IgD-negative memory B cell (primary cell): ENCODE measurements around the gene OR6J1. TPM values are rescaled to one million over a fixed set of nuclear protein-coding genes. Genes with fewer than 3 reads are reported as not detected.
A peak's percentile ranks its signal among the peaks of the same experiment; 100 is the strongest.

Experiments used
- H3K27ac Mint-ChIP-seq, 3 donors: one replicate each; pipeline ENCODE4 v1.8.0; 2020 to 2022; ENCODE audit warnings: mild to moderate bottlenecking in 3 of 3, mixed read lengths in 3 of 3, moderate library complexity in 1 of 3
- H3K27me3 Mint-ChIP-seq: one replicate; pipeline ENCODE4 v1.8.0; 2021; ENCODE audit warnings: mixed read lengths
- H3K36me3 Mint-ChIP-seq: one replicate; pipeline ENCODE4 v1.8.0; 2020; ENCODE audit warnings: mild to moderate bottlenecking, mixed read lengths
- H3K4me1 Mint-ChIP-seq, 3 donors: one replicate each; pipeline ENCODE4 v1.8.0; 2020 to 2022; ENCODE audit warnings: mixed read lengths in 3 of 3, mild to moderate bottlenecking in 1 of 3
- H3K4me3 Mint-ChIP-seq, 4 donors: one replicate each; pipeline ENCODE4 v1.8.0; 2020 to 2022; ENCODE audit warnings: mild to moderate bottlenecking in 4 of 4, mixed read lengths in 4 of 4, moderate library complexity in 3 of 4
- H3K9me3 Mint-ChIP-seq, 3 donors: one replicate each; pipeline ENCODE4 v1.8.0; 2020 to 2021; ENCODE audit warnings: mixed read lengths in 3 of 3, mild to moderate bottlenecking in 1 of 3
- polyA plus RNA-seq: library from polyadenylated mRNA; unstranded; fragments of 300-500 nt; fragmentation: Illumina TruSeq; gene quantifications from one replicate; pipeline ENCODE4 v1.2.3, GENCODE V29; 2021

OR6J1 gene
- polyA plus RNA-seq, 1 donor from 2014 or later, result not detected

- peaks cover 12 to 17% (median 13%) of the 10 kb centered on the region in 3 donors for H3K4me1 Mint-ChIP-seq
- H3K36me3 Mint-ChIP-seq, result peaks cover 19% of the 10 kb centered on the region
- no peaks in the 10 kb centered on the region for H3K27me3 Mint-ChIP-seq
- no peaks in the 10 kb centered on the region for H3K9me3 Mint-ChIP-seq
- H3K27ac Mint-ChIP-seq, result peak overlapping the region in 1 of 3 donors; percentile 72
- H3K4me3 Mint-ChIP-seq, result peak overlapping the region in 1 of 4 donors; percentile 13
These were observed 41.3 kb downstream of the OR6J1 start for GRCh38 chr14:22602862-22603261.

GRCh38 chr14:22601996-22602395 is 42.2 kb downstream of the OR6J1 start:
- Mint-ChIP-seq H3K36me3 (peaks cover 16% of the 10 kb centered on the region), H3K4me1 (peaks cover 12 to 18% (median 17%) of the 10 kb centered on the region in 3 donors), H3K9me3 (no peaks in the 10 kb centered on the region), H3K27ac (no peak overlapping the region), H3K4me3 (peak overlapping the region in 1 of 4 donors; percentile 13), H3K27me3 (no peaks in the 10 kb centered on the region)

GRCh38 chr14:22601456-22601855 is 42.7 kb downstream of the OR6J1 start:
- Mint-ChIP-seq H3K36me3 (peaks cover 14% of the 10 kb centered on the region), H3K27ac (no peak overlapping the region), H3K9me3 (no peaks in the 10 kb centered on the region), H3K27me3 (no peaks in the 10 kb centered on the region), H3K4me3 (no peak overlapping the region), H3K4me1 (peaks cover 12 to 18% (median 17%) of the 10 kb centered on the region in 3 donors)

- Mint-ChIP-seq H3K27ac (peak overlapping the region in 1 of 3 donors; percentile 54), H3K27me3 (no peaks in the 10 kb centered on the region), H3K36me3 (peaks cover 11% of the 10 kb centered on the region), H3K9me3 (no peaks in the 10 kb centered on the region), H3K4me3 (peak overlapping the region in 2 of 4 donors; percentile 23 to 98), H3K4me1 (peaks cover 12 to 18% (median 17%) of the 10 kb centered on the region in 3 donors)
These were observed 44.1 kb downstream of the OR6J1 start for GRCh38 chr14:22600027-22600426.

- Mint-ChIP-seq H3K4me1 (peaks cover 12 to 18% (median 17%) of the 10 kb centered on the region in 3 donors), H3K27ac (peak overlapping the region in 1 of 3 donors; percentile 54), H3K4me3 (peak overlapping the region; percentile 95 to 98 (median 98)), H3K36me3 (peaks cover 8% of the 10 kb centered on the region), H3K9me3 (no peaks in the 10 kb centered on the region), H3K27me3 (no peaks in the 10 kb centered on the region)
These were observed 44.8 kb downstream of the OR6J1 start for GRCh38 chr14:22599349-22599748.

- Mint-ChIP-seq H3K4me3 (peak overlapping the region; percentile 95 to 98 (median 98)), H3K9me3 (no peaks in the 10 kb centered on the region), H3K27me3 (no peaks in the 10 kb centered on the region), H3K27ac (peak overlapping the region; percentile 63 to 91 (median 85)), H3K4me1 (peaks cover 12 to 18% (median 17%) of the 10 kb centered on the region in 3 donors), H3K36me3 (peaks cover 7% of the 10 kb centered on the region)
These were observed 45.3 kb downstream of the OR6J1 start for GRCh38 chr14:22598896-22599244.

- Mint-ChIP-seq H3K9me3 (no peaks in the 10 kb centered on the region), H3K4me3 (peak within 1 kb of the TSS; percentile 95 to 98 (median 98)), H3K27ac (peak within 1 kb of the TSS; percentile 85 to 91 (median 91)), H3K36me3 (peaks cover 3% of the 10 kb centered on the region), H3K4me1 (peaks cover 12 to 18% (median 17%) of the 10 kb centered on the region in 3 donors), H3K27me3 (no peaks in the 10 kb centered on the region)
These were observed 45.9 kb downstream of the OR6J1 start, which contains the start of gene ABHD4 for GRCh38 chr14:22598099-22598895. TSS of gene ABHD4 (plus strand) at chr14:22598300. CDS start at chr14:22598307, 7 bp downstream.

- H3K36me3 Mint-ChIP-seq, result no peaks in the 10 kb centered on the region
- no peaks in the 10 kb centered on the region for H3K9me3 Mint-ChIP-seq
- H3K4me3 Mint-ChIP-seq, result peak overlapping the region; percentile 95 to 98 (median 98)
- peak overlapping the region in 1 of 3 donors; percentile 85 for H3K27ac Mint-ChIP-seq
- no peaks in the 10 kb centered on the region for H3K27me3 Mint-ChIP-seq
- peaks cover 12 to 18% (median 16%) of the 10 kb centered on the region in 3 donors for H3K4me1 Mint-ChIP-seq
These were observed 46.4 kb downstream of the OR6J1 start for GRCh38 chr14:22597771-22598098.

- peak overlapping the region in 2 of 3 donors; percentile 31 to 85 for H3K27ac Mint-ChIP-seq
- no peaks in the 10 kb centered on the region for H3K9me3 Mint-ChIP-seq
- H3K4me1 Mint-ChIP-seq, result peaks cover 12 to 18% (median 16%) of the 10 kb centered on the region in 3 donors
- no peaks in the 10 kb centered on the region for H3K36me3 Mint-ChIP-seq
- H3K27me3 Mint-ChIP-seq, result no peaks in the 10 kb centered on the region
- peak overlapping the region; percentile 95 to 98 (median 98) for H3K4me3 Mint-ChIP-seq
These were observed 46.9 kb downstream of the OR6J1 start for GRCh38 chr14:22597265-22597664.

GRCh38 chr14:22596354-22596879 is 47.7 kb downstream of the OR6J1 start:
- no peaks in the 10 kb centered on the region for H3K27me3 Mint-ChIP-seq
- H3K4me3 Mint-ChIP-seq, result peak overlapping the region in 2 of 4 donors; percentile 17 to 75
- peaks cover 12 to 18% (median 16%) of the 10 kb centered on the region in 3 donors for H3K4me1 Mint-ChIP-seq
- H3K36me3 Mint-ChIP-seq, result no peaks in the 10 kb centered on the region
- peak overlapping the region in 1 of 3 donors; percentile 33 for H3K27ac Mint-ChIP-seq
- no peaks in the 10 kb centered on the region for H3K9me3 Mint-ChIP-seq

GRCh38 chr14:22594156-22594716 is 49.9 kb downstream of the OR6J1 start:
- Mint-ChIP-seq H3K27ac (no peak overlapping the region), H3K27me3 (no peaks in the 10 kb centered on the region), H3K4me1 (peaks cover 1 to 17% (median 13%) of the 10 kb centered on the region in 3 donors), H3K9me3 (no peaks in the 10 kb centered on the region), H3K36me3 (no peaks in the 10 kb centered on the region), H3K4me3 (peak overlapping the region in 1 of 4 donors; percentile 14)

- H3K27ac Mint-ChIP-seq, result no peak overlapping the region
- no peaks in the 10 kb centered on the region for H3K36me3 Mint-ChIP-seq
- peak overlapping the region in 1 of 4 donors; percentile 14 for H3K4me3 Mint-ChIP-seq
- H3K9me3 Mint-ChIP-seq, result no peaks in the 10 kb centered on the region
- peaks cover 5 to 14% (median 8%) of the 10 kb centered on the region in 3 donors for H3K4me1 Mint-ChIP-seq
- H3K27me3 Mint-ChIP-seq, result no peaks in the 10 kb centered on the region
These were observed 50.6 kb downstream of the OR6J1 start for GRCh38 chr14:22593601-22594000.

GRCh38 chr14:22593189-22593588 is 51.0 kb downstream of the OR6J1 start:
- no peaks in the 10 kb centered on the region for H3K36me3 Mint-ChIP-seq
- H3K27me3 Mint-ChIP-seq, result no peaks in the 10 kb centered on the region
- H3K4me1 Mint-ChIP-seq, result peaks cover 9 to 18% (median 10%) of the 10 kb centered on the region in 3 donors
- peak overlapping the region in 1 of 3 donors; percentile 14 for H3K27ac Mint-ChIP-seq
- H3K4me3 Mint-ChIP-seq, result no peak overlapping the region
- H3K9me3 Mint-ChIP-seq, result no peaks in the 10 kb centered on the region

GRCh38 chr14:22589096-22589839 is 54.9 kb downstream of the OR6J1 start, which contains the start of gene DAD1:
TSS of gene DAD1 (minus strand) at chr14:22589224. CDS start at chr14:22589157, 67 bp downstream.
- no peaks in the 10 kb centered on the region for H3K27me3 Mint-ChIP-seq
- peaks cover 25 to 43% (median 32%) of the 10 kb centered on the region in 3 donors for H3K4me1 Mint-ChIP-seq
- H3K36me3 Mint-ChIP-seq, result no peaks in the 10 kb centered on the region
- peak within 1 kb of the TSS; percentile 94 to 100 (median 99) for H3K27ac Mint-ChIP-seq
- H3K4me3 Mint-ChIP-seq, result peak within 1 kb of the TSS; percentile 91 to 100 (median 98)
- H3K9me3 Mint-ChIP-seq, result no peaks in the 10 kb centered on the region
